Measurements from ENCODE around the gene ATAD3A.

Gene ATAD3A

DNA sequence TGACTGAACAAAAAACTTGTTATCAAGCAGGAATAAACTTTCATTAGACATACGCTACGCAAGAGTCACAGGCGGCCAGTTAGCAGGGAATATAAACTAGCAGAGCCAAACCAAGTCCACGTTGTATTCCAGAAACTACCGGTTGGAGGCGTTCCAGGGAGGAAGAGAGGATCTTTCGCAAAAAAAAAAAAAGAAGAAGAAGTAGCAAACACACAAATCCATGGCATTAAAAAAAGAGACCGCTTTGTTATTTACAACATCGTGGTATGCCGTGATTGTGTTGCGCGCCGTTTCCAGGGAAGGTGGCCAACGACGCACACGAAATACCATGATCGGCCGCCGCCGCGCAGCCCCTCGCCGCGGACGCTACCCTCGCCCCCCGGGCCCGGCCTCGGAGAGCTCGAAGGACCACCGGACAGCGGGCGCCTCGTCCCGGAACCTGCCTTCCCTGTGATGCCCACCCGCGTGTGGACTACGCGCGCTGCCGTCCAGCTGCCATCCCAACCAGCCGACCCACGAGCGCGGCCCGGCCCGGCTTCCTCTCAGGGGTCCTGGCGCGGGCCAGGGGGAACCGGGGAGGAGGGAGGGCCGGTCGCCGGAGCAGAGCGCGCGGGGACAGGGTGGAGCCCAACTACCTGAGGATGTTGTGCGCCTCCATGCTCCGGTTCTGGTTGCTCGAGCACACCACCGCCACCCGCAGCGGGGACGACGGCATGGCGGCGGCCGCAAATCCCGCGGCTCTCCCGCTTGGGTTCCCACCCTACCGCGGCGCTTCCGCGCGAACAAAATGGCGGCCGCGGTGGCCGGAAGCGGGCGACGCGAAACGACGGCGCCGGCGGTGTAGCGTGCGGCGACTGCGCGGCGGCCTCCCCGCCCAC is 62.1 kb downstream of the ATAD3A start:
- H3K4me3 ChIP-seq (ENCODE audit: low read depth, low read length): peak overlapping the region; percentile 90
- H3K27ac ChIP-seq (ENCODE audit: low read depth, low read length): peak overlapping the region; percentile 80
- peak overlapping the region; percentile 70 for H2AFZ ChIP-seq (ENCODE audit: low read length, unreplicated experiment)
- H3K27me3 ChIP-seq (ENCODE audit: insufficient read depth, low read length): peaks cover 5% of the 10 kb centered on the region; the same call in 1 of the 2 replicates
- H3K79me2 ChIP-seq (ENCODE audit: control insufficient read depth, insufficient read depth, low read length, unreplicated experiment): peaks cover 50% of the 10 kb centered on the region
- 0 out of 2 replicates have a peak, but pooled peaks cover 5% of the 10 kb centered on the region for H3K36me3 ChIP-seq (ENCODE audit: insufficient read depth, low read length)
- H3K4me1 ChIP-seq (ENCODE audit: control insufficient read depth, insufficient read depth, low read length, unreplicated experiment): peaks cover 8% of the 10 kb centered on the region

DNA sequence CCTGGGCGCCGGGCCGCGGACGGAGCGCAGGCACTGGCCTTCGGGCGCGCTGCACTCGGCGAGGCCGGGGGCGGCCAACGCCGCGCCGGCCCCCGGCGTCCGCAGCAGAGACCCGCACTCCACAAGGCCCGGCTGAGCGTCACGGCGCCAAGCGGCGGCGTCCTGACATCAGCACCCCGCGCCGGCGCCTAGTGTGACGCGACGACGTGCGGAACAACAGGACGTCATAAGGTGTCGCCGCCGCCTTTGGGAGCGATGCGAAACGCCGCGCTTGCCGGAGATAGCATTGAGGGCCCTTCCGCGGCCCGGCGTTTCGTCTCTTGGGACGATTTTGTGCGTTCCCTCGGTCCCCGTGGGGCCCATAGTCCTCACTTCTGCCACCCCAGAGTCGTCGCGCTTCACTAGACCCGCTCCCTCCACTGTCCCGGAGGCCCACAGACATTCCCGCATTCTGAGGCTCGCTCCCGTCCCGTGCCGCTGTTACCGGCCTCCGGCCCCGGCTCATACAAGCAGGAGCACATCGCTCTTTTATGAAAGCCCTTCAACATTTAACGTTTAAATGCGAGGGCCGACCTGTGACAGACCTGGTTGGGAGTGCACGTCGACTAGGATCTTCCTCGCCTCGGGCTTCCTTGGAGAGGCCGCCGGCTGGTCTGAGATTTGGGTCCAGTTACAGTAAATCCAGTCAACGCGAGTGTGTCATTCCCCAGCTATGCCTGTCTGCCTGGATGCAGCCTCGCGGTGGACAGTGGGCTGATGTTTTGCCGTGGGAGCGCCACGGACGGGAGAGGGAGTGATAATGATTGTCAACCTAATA is 63.0 kb downstream of the ATAD3A start, which contains the start of gene SSU72:
Gene SSU72 (minus strand): TSS at position 143 of the 817 bp plus-strand sequence. CDS start 306 bp downstream, outside the sequence.
- H3K4me1 ChIP-seq (ENCODE audit: control insufficient read depth, insufficient read depth, low read length, unreplicated experiment): peaks cover 8% of the 10 kb centered on the region

DNA sequence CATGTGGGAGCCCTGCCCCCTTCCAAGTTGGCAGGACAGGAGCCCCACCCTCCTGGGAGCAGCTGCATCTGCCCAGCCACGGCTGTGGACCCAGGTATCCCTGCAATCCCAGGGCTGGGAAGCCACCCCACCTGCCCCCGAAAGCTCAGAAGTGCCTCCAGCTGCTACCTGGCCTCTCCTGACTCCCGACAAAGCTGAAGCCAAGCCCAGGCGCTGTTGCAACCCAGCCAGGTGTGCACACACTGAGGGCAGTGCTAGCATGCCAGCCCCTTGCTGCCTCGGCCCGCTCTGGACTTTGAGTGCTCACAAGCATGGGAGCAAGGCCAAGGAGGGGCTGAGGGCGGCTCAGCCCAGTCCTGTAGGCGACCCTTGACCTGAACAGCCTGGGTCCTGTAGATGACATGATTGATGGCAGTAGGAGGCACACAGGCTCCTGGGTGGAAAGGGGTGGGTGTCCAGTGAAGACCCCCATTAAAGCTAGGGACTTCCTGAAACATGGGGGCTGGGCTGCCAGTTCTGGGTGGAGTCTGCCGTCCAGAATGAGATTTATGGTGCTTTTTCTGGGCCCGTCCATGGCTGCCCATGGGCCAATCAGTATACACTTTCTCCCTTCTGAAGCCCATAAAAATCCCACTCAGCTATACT is 65.5 kb downstream of the ATAD3A start:
- Histone ChIP-seq H3K27ac (ENCODE audit: low read depth, low read length) (no peak overlapping the region), H3K27me3 (ENCODE audit: insufficient read depth, low read length) (peaks cover 21% of the 10 kb centered on the region), H3K4me3 (ENCODE audit: low read depth, low read length) (no peak overlapping the region), H3K36me3 (ENCODE audit: insufficient read depth, low read length) (no peaks in the 10 kb centered on the region), H2AFZ (ENCODE audit: low read length, unreplicated experiment) (no peak overlapping the region), H3K79me2 (ENCODE audit: control insufficient read depth, insufficient read depth, low read length, unreplicated experiment) (peaks cover 19% of the 10 kb centered on the region), H3K4me1 (ENCODE audit: control insufficient read depth, insufficient read depth, low read length, unreplicated experiment) (peaks cover 8% of the 10 kb centered on the region)

More for the DNA sequence above, 63.0 kb downstream of the ATAD3A start, which contains the start of gene SSU72:
- H3K36me3 ChIP-seq (ENCODE audit: insufficient read depth, low read length): 0 out of 2 replicates have a peak, but pooled peaks cover 2% of the 10 kb centered on the region
- peak within 1 kb of the TSS; percentile 80 for H3K27ac ChIP-seq (ENCODE audit: low read depth, low read length)
- H2AFZ ChIP-seq (ENCODE audit: low read length, unreplicated experiment): peak within 1 kb of the TSS; percentile 70
- peak within 1 kb of the TSS; percentile 90 for H3K4me3 ChIP-seq (ENCODE audit: low read depth, low read length)
- peaks cover 5% of the 10 kb centered on the region; the same call in 1 of the 2 replicates for H3K27me3 ChIP-seq (ENCODE audit: insufficient read depth, low read length)
- peaks cover 42% of the 10 kb centered on the region for H3K79me2 ChIP-seq (ENCODE audit: control insufficient read depth, insufficient read depth, low read length, unreplicated experiment)

DNA sequence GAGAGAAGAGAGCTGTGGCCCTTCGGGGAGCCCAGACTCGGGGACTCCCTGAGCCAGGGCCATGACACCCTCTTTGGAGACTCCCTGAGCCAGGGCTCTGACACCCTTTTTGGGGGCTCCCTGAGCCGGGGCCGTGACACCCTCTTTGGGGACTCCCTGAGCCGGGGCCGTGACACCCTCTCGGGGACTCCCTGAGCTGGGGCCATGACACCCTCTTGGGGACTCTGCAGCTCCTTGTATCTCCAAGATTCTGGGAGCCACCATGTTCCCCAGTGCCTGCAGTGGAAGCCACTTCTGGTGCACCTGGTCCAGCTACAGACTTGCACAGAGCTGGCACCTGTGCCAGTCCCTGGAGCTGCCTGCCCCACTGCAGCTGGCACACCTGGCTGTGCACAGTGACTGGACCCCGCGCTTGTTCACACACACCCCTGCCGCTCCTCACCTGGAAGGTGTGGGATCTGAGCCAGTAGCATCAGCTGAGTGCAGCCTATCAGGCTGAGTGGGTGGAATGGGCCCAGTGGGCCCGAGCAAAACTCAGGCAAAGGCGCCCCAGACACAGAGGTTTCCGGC is 66.5 kb downstream of the ATAD3A start:
- H3K79me2 ChIP-seq (ENCODE audit: control insufficient read depth, insufficient read depth, low read length, unreplicated experiment): peaks cover 10% of the 10 kb centered on the region
- no peak overlapping the region for H3K27ac ChIP-seq (ENCODE audit: low read depth, low read length)
- H3K27me3 ChIP-seq (ENCODE audit: insufficient read depth, low read length): peaks cover 26% of the 10 kb centered on the region
- H2AFZ ChIP-seq (ENCODE audit: low read length, unreplicated experiment): no peak overlapping the region
- no peaks in the 10 kb centered on the region for H3K36me3 ChIP-seq (ENCODE audit: insufficient read depth, low read length)
- H3K4me1 ChIP-seq (ENCODE audit: control insufficient read depth, insufficient read depth, low read length, unreplicated experiment): peaks cover 8% of the 10 kb centered on the region
- no peak overlapping the region for H3K4me3 ChIP-seq (ENCODE audit: low read depth, low read length)

DNA sequence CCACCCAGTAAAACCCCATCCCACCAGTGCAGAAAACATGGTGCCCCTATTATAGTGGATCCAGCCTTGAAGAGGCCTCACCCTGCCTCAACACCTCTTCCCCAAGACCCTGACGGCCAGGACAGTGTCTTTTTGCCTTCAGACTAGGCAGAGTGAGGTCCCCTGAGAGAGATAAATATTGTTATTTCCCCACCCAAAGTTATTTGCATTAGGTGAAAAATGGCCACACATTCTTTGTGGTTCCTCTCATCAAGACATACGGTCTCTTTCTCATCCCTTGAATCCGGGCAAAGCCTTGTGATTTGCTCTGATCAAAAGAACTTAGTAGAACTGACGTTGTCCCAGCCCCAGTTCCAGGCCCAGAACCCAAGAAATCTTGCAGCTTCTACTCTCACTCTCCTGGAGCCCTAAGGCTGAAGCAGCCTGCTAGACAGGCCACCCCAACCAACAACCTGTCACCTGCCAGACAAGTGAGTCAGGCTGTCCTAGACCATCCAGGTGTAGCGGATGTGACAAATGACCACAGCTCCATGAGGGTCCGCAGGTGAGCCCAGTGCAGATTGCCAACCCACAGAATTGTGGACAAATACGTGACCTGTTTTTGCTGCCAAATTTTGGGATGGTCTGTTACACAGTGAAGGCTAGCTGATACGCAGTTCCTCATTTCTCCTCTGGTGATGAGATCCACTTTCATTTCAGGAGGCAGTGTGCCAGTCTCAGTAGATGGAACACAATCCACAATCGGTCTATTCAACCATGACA is 70.8 kb downstream of the ATAD3A start:
- no peaks in the 10 kb centered on the region for H3K79me2 ChIP-seq (ENCODE audit: control insufficient read depth, insufficient read depth, low read length, unreplicated experiment)
- H3K27ac ChIP-seq (ENCODE audit: low read depth, low read length): no peak overlapping the region
- peaks cover 26% of the 10 kb centered on the region for H3K27me3 ChIP-seq (ENCODE audit: insufficient read depth, low read length)
- no peak overlapping the region for H3K4me3 ChIP-seq (ENCODE audit: low read depth, low read length)
- H2AFZ ChIP-seq (ENCODE audit: low read length, unreplicated experiment): no peak overlapping the region
- H3K4me1 ChIP-seq (ENCODE audit: control insufficient read depth, insufficient read depth, low read length, unreplicated experiment): no peaks in the 10 kb centered on the region
- H3K36me3 ChIP-seq (ENCODE audit: insufficient read depth, low read length): no peaks in the 10 kb centered on the region

DNA sequence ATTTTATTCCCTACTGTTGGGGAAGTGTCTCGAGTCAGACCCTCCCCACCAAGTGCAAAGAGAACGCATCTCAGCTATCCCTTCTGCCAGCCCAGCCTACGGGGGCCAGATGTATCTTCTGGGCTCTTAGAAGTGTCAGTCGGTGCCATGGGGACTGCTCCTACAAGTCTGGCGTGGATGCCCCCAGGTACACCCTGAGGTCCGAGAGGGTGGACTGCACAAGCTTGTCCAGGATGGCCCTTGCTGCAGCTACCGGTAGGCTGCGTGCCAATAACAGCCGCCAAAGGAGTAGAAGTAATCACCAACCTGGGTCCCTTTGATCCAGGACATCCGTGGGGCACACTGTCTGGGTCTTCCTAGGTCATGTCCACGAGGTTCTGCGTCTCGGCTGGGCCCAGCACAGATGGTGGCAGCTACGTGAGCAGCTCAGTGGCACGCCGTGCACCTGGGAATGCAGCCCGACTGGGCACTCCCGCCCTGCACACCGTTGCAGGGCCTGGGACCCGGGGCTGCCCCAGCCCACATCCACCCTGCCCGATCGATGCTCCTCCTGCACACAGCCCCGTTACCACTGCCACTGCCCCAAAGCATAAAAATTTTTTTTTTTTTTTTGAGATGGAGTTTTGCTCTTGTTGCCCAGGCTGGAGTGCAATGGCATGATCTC is 71.5 kb downstream of the ATAD3A start:
- Histone ChIP-seq H2AFZ (ENCODE audit: low read length, unreplicated experiment) (no peak overlapping the region), H3K4me3 (ENCODE audit: low read depth, low read length) (no peak overlapping the region), H3K27me3 (ENCODE audit: insufficient read depth, low read length) (peaks cover 26% of the 10 kb centered on the region), H3K36me3 (ENCODE audit: insufficient read depth, low read length) (no peaks in the 10 kb centered on the region), H3K79me2 (ENCODE audit: control insufficient read depth, insufficient read depth, low read length, unreplicated experiment) (no peaks in the 10 kb centered on the region), H3K4me1 (ENCODE audit: control insufficient read depth, insufficient read depth, low read length, unreplicated experiment) (no peaks in the 10 kb centered on the region), H3K27ac (ENCODE audit: low read depth, low read length) (no peak overlapping the region)

Data from ACC112 (cell line).